SK-N-MC (cell line): ENCODE measurements around the gene PPT1.

Experiments used
- EZH2 ChIP-seq: fragments of 200-600 bp; sonication (generic); IDR thresholded peaks from one replicate; pipeline ENCODE4 v1.6.1; 2017; ENCODE audit warnings: antibody characterized with exemption
- FOXP2 ChIP-seq: optimal IDR thresholded peaks from 2 replicates; pipeline ENCODE3; 2011; ENCODE audit warnings: mild to moderate bottlenecking, moderate library complexity; ENCODE audit not compliant: insufficient read depth; ENCODE audit errors: extremely low read length, control extremely low read depth
- POLR2AphosphoS5 ChIP-seq: IDR thresholded peaks from 2 replicates; pipeline ENCODE4 v1.6.1; 2012; ENCODE audit warnings: mild to moderate bottlenecking, low read depth, low read length, borderline replicate concordance

GRCh38 chr1:40122855-40123254, 25.8 kb upstream of the PPT1 start:
- TF ChIP-seq EZH2 (no peak), POLR2AphosphoS5 (no peak), FOXP2 (no peak)
